IPS-NIHi7 (cell line): Measurements from ENCODE around the gene ANO2.

Source experiments
- DNase-seq: peaks from one replicate; pipeline ENCODE4 v3.0.0; 2012; ENCODE audit warnings: mixed read lengths; ENCODE audit errors: extremely low spot score

Gene ANO2

DNA sequence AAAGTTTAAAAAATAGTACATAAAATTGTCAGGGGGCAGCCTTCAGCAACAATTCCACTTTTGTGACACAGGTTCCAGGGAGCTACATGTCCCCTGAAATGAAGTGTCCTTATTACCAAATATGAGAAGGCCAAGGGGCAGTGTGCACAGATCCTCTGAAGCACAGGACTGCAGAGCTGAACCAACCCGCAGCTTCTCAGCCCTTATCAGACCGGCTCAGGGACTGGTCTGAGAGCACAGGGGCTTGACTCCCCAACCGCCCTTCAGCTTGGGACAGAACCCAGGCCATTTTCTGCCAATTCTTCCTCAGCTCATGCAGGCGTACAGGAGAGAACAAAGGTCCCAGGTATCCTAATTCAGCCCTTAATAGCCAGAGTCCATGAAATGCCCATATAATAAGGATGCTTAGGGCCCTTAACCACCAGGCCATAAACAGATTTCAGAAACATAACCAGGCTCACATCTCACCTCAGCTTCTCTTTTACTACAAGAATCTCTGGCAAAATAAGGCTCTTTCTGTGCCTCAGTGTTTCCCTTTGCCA, 221.3 kb downstream of the ANO2 start:
- DNase-seq: no peak

DNA sequence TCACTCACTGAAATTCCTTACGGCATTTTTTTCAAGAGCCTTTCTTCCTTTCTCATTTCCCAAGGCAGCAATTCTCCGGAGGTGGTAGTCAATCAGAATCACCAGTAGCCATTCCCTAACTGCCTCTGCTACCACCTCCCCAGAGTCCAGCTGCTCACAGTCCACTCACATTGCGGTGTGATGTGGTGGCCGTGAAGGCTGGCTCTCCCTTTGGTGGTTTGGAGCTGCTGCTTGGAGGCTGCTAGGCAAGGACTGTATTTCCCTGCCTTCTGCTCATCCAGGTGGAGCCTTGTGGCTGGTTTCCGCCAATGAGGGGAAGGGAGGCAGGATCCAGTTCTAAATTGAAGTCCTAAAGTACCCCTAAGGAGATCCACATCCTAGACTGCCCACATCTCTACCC, 222.0 kb downstream of the ANO2 start:
- DNase-seq: no peak

DNA sequence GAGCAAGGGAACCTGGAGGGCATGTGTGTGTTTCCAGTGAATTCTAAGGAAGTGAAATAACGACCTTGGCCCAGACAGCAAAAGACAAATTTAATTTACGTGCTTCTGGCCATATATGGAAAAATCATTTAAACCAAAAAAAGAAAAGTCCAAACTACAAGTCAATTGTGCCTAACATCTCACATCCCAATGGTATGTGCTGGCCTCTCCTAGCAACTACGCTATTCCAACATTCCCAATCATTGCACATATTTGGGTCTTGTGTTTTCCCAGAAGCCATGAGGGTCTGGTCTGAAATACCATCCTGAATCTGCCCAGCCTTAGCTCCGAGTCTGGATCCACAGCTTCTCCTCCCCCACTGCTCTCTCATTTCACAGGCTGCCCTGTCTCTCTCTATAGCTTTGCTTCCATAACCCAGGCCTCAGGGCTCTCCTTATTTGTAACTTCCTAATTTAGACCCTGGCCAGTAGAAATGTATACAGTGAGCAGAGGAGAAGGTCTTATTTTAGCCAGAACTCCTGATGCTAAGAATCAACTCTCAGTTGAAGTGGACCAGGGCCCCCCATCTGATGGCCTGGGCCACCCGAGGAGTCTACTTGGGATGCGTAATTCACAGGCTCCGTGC, 224.6 kb downstream of the ANO2 start:
- no peak for DNase-seq

DNA sequence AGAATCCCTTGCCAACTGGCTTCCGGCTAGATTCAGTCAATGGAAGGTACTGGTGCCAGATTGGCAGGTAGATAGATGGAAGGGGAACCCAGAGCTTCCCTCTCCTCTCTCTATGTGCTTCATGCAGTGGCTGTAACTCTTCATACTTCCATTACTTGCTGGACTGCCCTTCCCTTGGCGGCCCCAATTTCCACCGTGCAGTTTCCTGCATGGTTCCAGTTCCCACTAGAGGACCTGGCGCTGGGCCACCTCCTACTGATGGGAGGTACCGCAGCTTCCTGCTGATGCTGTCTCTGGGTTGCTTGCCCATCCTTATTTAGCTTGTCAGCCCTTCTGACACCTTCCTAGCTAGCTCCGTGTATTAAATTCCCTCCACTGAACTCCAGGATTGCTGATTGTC, 226.4 kb downstream of the ANO2 start:
- DNase-seq: no peak

DNA sequence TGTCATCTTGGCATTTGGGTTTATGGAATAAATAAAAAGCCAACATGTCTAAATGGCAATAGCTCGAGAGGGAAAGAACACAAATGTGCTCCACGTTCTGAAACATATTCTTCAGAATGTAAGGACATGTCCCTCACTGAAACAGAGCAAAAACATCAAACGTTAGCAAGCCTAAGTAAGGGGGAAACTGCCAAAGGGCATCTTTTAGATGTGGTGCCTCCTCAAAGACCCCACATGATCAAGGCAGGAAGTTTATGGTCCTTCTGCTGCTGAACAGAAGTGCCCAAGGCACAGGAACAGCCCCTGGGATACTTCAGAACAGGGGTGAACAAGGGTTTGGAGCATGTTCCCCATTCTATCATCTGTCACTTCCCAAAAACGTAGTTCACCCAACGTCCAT, 227.0 kb downstream of the ANO2 start:
- no peak for DNase-seq

DNA sequence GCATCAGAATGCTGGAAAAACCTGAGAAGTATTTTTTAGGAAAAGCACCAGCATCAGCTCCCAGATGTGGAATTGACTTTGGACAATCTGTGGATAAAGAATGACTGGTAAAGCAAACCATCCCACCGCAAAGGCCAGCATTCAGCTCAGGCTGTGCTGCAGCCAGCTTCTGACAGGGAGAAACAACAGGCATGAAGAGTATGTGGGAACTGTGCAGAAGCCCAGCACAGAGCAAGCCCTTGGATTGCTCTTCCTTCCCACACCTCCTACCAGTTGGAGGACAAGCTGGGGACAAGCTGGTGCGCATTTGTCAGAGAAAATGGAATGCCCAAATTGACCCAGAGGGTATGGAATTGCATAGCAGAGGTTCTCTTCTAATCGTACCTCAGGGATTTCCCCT, 228.1 kb downstream of the ANO2 start:
- DNase-seq: no peak

DNA sequence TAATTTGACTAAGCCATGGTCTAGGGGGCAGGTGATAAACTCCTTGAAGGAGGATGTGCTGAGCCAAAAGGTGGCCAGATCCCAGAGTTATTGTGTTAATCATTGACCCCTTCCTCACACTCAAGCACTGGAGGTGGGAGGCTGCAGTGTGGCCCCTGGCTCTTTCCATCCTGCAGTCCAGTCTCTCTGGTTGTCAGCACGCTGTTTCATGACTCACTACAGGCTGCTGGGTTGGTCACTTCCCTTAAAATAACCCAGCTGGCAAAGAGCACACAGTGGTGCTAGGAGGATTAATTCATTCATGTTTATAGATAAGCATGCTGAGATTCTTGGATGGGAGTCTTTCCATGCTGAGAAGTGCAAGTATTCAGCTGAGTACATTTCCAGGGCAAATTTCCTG, 228.9 kb downstream of the ANO2 start:
- no peak for DNase-seq

DNA sequence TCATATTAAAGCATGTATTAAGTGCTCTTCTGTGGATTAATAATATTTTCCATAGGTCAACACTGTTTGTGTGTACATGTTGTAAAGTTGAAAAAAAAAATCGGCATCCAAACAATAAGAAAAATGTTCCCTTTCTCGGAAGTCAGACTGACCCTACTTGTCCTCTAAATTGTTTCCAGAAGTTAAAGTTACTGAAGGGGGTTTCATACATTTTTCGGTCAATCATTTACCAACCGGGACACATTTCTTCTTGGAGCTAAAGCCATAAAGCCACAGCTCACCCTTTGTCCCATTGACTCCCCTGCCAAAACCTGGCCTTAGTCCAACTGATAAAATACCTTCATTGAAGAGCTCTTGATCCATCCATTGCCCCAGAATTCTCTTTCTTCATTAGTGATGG, 230.0 kb downstream of the ANO2 start:
- no peak for DNase-seq

DNA sequence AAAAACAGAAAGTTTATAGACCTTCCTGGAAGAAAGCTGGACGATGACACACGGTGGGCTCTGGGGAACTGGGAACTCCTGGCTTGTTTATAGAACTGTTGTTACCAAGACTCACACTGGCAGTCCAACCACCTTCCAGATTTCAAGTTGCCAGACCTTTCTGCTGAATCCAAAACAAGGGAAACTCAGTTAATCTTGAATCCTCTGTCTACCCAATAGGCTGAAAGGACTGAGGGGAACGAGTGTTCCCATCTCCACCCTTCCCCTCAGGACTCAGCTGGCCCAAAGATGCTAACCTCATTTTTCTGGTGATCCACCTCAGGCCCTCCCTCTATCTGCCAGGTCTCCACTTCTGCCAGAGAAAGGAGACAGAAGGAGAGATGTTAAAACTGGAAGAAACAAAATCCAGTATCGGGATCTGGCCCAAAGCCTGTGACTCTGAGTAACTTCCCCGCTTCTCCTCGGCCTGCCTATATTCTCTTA, 231.4 kb downstream of the ANO2 start:
- DNase-seq: no peak

DNA sequence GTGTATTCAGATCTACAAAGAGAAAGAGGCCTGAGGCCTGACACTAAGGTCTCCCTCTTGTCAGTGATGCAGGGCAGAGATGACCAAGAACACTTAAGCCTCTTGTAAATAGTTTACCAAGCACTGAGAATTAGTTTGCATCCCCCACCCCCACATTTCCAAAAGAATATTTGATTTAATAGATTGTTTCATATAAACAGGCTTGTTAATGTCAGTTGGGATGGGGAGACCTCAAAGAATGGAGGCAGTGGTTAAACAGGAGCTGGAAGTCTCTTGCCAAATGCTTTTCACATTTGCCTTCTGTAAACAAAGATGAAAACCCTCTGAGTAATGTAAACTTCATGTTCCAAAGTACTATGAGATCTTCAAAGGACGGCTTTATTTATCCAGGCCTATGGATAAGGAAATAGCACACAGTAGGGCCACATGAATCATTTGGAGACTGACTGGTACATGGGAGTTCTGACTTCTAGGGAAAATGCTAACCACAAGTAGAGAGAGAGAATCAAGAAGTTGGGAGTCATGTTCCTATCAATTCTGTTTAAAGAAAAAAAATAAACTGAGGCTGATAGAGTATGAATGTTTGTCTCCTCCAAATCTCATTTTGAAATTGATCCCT, 234.7 kb downstream of the ANO2 start:
- DNase-seq: no peak

DNA sequence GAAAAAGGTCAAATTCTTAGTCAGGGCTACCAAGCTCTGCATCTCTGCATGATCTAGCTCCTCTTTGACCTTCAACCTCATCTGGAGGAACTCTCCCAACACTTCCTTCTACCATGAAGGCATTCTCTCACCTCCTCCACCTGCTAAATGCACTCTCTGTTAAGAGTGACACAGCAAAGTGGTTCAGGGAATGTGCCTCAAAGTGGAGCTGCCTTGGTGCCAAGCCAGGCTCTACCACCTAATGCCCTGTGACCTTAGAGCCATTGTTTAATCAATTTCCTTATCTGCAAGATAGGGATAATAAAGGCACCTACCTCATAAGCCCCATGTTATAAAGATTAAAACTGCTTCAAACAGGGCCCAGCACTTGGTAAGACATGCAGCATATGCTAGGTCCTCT, 236.7 kb downstream of the ANO2 start:
- no peak for DNase-seq

DNA sequence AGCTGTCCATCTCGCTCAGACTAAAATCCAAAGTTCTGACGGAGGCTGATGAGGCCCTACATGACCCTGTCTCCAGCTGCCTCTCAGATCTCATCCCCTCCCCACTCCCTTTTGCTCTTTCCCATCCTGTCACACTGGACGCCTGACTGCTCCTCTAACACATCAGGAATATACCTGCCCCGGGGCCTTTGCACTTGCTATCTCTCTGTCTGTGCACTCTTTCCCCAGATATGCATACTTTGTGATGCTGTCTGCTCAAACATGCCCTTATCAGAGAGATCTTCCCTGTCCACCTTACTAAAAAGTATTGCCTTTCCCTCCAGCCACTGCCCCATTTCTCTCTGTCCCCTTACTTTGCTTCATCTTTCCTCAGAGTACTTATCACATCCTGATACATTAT, 238.8 kb downstream of the ANO2 start:
- DNase-seq: no peak

DNA sequence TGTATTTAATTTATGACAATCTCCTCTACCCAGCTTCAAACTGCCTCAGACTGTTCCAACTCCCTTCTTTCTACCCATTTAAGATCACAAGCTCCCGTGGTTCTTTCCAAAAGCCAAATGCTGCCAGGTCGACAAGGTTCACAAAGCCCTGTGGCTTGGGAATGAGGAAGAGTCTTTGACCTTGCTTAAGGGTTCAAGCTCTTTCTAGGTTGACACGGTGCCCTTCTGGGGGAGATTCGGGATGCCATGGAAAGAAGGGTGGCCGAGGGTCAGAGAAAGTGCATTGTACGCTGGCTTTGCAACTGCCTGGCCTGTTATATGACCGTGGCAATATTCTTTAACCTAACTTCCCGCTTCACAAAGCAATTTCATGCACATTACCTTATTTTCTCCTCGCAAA, 239.3 kb downstream of the ANO2 start:
- no peak for DNase-seq

DNA sequence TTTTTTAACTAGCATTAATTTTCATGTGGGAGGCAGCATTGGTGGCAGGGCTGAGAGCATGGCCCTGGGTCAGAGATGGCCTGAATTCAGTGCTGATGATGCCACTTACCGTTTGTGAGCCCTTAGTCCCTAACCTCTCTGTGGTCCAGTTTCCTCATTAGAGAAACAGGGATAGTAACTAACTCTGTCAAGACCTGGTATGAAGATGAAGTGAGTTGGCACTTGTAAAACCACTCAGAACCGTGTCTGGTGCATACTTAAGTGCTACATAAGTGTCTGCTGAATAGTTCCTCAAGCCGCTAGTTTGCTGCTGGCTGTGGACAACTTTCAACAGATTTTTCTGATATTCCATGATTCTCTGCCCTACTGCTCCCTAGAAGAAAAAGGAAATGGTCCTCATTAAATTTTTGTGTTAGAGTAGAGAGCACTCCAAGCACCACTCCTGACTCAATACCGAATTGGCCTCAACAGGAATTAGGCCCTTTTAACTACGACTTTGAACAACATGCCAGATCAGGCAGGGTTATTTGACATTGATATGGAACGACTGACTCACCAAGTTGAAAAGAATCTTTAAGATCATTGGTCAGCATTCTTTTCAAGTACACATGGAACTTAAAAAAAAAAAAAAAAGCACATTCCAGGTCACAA, 250.2 kb downstream of the ANO2 start:
- no peak for DNase-seq

DNA sequence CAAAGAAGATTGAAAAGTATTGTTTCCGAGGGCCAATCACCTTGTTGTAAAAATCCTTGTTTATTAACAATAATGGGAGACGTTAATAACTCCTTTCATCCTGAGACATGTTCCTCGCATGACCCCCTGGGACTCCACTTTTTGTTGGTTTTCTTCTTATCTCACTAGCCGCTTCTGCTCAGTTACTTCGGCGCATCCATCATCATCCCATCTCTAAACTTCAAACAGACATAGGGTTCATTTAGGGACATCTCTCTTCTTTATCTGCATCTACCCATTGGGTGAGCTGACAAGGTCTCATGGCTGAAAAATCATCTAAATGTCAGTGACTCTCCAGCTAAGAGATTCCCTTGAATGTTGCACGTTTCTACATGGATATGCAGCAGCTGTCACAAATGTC, 252.2 kb downstream of the ANO2 start:
- DNase-seq: no peak

DNA sequence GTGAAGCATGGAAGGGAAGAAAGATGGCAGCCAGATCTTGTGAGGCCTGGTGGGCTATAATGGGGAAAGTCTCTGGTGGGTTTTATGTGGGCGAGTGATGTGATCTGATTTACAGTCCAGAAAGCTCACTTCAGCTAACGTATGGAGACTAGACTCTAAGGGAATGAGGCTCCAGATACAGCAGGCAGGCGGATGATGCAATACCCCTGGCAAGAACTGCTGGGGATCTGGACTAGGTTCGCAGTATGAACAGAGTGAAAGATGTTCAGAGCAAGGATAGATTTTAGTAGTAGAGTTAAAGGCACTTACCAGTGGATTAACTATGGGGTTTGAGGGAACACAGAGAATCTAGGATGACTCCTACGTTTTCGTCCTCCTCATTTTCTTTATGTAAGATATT, 253.1 kb downstream of the ANO2 start:
- DNase-seq: no peak

DNA sequence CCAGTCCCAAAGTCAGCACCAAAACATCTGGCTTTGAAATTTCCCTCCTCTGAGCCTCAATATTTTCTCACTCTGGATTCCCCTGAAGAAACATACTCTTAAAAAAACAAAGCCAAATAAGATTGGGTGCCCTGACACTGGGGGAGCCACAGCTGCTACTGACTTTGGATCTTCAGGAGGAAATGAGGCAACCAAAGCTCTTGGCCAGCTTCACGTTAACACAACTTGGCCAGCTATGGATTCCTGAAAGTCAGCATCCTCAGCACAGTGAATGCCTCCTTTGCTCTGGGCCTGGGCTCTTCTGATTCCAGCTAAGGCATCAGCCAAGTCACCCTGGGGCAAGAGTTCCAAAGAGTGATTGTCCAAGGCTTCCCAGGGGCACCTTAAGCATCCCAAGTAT, 254.8 kb downstream of the ANO2 start:
- no peak for DNase-seq

DNA sequence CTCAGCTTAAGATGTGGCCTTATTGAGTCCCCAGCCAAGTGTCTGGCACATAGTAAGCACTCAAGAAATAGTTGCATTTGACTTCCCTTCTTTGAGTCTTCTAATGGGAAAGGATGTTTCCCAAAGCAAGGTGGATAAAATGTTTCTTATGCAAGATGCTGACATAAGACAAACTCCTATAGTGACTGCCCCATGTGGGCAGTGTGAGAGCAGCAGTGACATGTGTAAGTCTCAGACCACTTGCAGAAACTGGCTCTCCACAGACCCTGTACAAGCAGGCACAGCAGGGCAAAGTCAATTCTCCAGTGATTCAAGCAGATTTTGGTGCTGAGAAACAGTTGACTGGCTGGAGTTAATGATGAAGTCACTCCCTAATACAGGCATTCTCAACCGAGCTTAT, 255.3 kb downstream of the ANO2 start:
- DNase-seq: peak; percentile 29

DNA sequence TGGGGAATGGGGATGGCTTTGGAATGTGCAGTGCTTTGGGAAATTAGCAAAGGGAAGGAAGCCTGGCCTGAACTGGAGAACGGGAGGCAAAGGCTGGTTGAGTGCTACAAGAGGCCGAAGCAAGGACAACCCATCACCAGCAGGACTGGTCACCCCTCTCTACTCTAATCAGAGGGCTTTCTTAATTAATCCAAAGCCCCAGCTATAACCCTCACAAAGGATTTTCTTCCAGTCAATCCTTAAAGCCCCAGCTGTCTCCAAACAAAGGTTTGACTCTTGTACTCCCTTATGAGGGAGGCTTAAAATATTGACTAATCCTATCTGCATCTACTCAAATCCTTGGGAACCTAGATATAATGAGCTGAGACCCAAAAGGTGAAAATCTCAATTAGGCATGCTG, 256.8 kb downstream of the ANO2 start:
- DNase-seq: no peak

DNA sequence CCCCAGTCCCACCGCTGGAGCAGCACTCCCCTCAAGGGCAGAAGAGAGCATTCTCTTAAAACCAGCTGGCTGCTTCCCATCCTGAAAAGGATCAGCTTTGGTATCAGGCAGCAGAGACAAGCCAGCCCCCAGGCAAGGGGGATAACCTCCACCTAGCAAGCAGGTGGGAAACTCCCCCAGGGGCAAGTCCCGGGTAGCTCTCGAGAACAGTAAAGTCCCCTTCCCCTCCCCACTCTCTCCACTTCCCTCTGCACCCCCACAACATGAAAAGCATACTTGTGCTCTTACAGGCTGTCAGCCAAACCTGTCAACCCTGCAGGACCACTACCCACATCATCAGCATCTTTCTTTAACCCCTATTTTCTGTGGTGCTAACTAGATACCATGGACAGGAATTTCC, 259.1 kb downstream of the ANO2 start:
- no peak for DNase-seq

DNA sequence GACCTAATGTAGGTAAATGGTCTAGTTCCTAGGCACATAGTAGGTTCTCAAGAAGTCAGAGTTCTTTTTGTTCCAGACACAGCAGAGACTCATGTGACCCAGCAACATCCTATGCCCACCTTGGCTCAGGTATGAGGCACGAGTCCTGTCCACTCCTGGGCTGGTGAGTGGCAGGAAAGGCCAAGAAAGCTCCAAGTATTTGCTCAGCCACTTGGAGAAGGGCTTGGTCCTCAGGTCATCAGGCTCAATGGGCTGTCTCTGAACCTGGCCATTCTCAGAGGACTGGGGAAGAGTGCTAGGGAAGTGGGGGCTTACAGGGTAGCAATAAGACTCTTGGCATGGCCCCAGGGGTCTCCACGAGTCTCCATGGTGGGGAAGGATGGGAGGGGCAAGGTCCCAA, 260.1 kb downstream of the ANO2 start:
- DNase-seq: no peak

DNA sequence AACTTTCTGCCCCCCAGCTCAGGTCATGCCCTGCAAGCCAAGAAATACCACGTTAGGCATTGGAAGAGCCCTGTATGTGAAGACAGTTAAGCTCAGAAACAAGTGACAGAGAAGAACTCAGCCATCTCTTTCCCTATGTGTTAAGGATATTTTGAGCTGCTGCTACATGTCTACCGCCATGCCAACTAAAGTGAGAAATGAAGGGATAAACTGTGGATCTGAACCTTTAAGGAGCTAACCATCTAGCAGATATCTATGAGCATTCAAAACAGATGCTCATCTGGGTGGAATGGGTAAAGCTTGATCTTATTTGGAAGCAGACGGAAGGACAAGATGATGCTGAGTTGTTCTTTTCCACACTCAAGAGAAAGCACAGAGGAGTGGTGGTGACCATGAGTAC, 262.5 kb downstream of the ANO2 start:
- DNase-seq: no peak

DNA sequence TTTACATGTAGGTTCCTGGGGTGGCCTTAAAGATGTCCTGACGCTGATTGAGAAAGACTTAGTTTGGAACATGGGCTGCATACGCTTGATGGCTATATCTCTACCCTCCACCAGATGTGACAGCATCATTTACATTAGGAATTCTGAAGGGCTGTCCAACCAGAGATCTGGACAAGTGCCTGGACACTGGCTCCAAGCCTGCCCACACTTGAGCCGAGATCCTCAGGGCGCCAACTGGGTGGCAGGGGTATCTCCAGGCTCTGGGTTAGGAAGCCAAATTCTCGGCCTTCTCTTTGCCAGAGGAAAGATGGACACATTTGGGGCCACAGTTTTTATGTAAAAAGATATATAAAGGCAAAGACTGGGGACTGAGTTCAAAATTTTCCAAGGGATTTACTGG, 266.9 kb downstream of the ANO2 start:
- no peak for DNase-seq
